PC-9 (cell line): ENCODE results near the gene CEP131. TPM values are rescaled to one million over a fixed set of nuclear protein-coding genes. Genes with fewer than 3 reads are reported as not detected.

Experiments used
- BruUV-seq: library from RNA; stranded (reverse); fragments of 400-500 nt; replicated peaks from 2 replicates; lab custom pipeline; 2021; lab: Mats Ljungman, UMichigan
- CTCF ChIA-PET: fragments of 300-600 bp; sonication (Branson Sonifier 250); formaldehyde crosslinking; loops from one replicate; lab custom pipeline; 2022; ENCODE audit warnings: antibody characterized with exemption; lab: Charles Lee
- POLR2A ChIA-PET: fragments of 300-600 bp; sonication (Branson Sonifier 250); formaldehyde crosslinking; loops from one replicate; lab custom pipeline; 2022; ENCODE audit warnings: antibody characterized with exemption; ENCODE audit not compliant: unreplicated experiment; lab: Charles Lee
- DNase-seq, 2 experiments: peaks; one replicate each; pipeline versions ENCODE4 v3.0.0 to v3.0.0-alpha.2; 2015 to 2022; ENCODE audit warnings: mixed read lengths in 1 of 2
- H2AFZ ChIP-seq: fragments of 200-600 bp; sonication (generic); 2 replicates; pipeline ENCODE4 v1.8.1; 2017; ENCODE audit warnings: antibody characterized with exemption
- H3F3A ChIP-seq: fragments of 200-600 bp; sonication (generic); 2 replicates; pipeline ENCODE4 v1.8.1; 2017; ENCODE audit warnings: antibody characterized with exemption, mild to moderate bottlenecking, low read depth; ENCODE audit not compliant: insufficient read depth
- H3K27ac ChIP-seq: fragments of 200-600 bp; sonication (generic); 2 replicates; pipeline ENCODE4 v1.6.1; 2016; ENCODE audit warnings: mixed run types
- H3K27me3 ChIP-seq: fragments of 200-600 bp; sonication (generic); 2 replicates; pipeline ENCODE4 v1.6.1; 2016; ENCODE audit warnings: low read depth, mixed run types; ENCODE audit not compliant: insufficient read depth
- H3K36me3 ChIP-seq: fragments of 200-600 bp; sonication (generic); 2 replicates; pipeline ENCODE4 v1.6.1; 2016; ENCODE audit warnings: low read depth, mixed run types
- H3K4me1 ChIP-seq: fragments of 200-600 bp; sonication (generic); replicated peaks from 2 replicates; pipeline ENCODE4 v1.6.1; 2016; ENCODE audit warnings: mixed run types; ENCODE audit not compliant: insufficient read depth
- H3K4me2 ChIP-seq: fragments of 200-600 bp; sonication (generic); 2 replicates; pipeline ENCODE4 v1.6.1; 2017; ENCODE audit warnings: mixed run types
- H3K4me3 ChIP-seq: fragments of 200-600 bp; sonication (generic); 2 replicates; pipeline ENCODE4 v1.6.1; 2016; ENCODE audit warnings: mixed run types
- H3K79me2 ChIP-seq: fragments of 200-600 bp; sonication (generic); 2 replicates; pipeline ENCODE4 v1.6.1; 2017; ENCODE audit warnings: low read depth, mixed run types
- H3K9me2 ChIP-seq: fragments of 200-600 bp; sonication (generic); 2 replicates; pipeline ENCODE4 v1.8.1; 2017; ENCODE audit warnings: mild to moderate bottlenecking; ENCODE audit not compliant: insufficient read depth
- H3K9me3 ChIP-seq: fragments of 200-600 bp; sonication (generic); 2 replicates; pipeline ENCODE4 v1.8.1; 2016; ENCODE audit warnings: low read depth; ENCODE audit not compliant: insufficient read depth
- H4K20me1 ChIP-seq: fragments of 200-600 bp; sonication (generic); 2 replicates; pipeline ENCODE4 v1.8.1; 2017; ENCODE audit not compliant: insufficient read depth
- CTCF ChIP-seq: fragments of 200-600 bp; sonication (generic); conservative IDR thresholded peaks from 2 replicates; pipeline ENCODE4 v1.6.1; 2017; ENCODE audit warnings: mixed run types, antibody characterized with exemption, mild to moderate bottlenecking, moderate library complexity
- EZH2 ChIP-seq: fragments of 200-600 bp; sonication (generic); IDR thresholded peaks from 2 replicates; pipeline ENCODE4 v1.8.0; 2017; ENCODE audit warnings: antibody characterized with exemption, low read depth
- intact Hi-C: fragments of 100-400 bp; cut with micrococcal nuclease; formaldehyde crosslinking; loops from one replicate; pipeline ENCODE4 v1.10.0; 2022; ENCODE audit not compliant: unreplicated experiment
- total RNA-seq: library from RNA; stranded (reverse); gene quantifications from 2 replicates; pipeline ENCODE4 v1.2.3, GENCODE V29; 2021

The CEP131 gene
- total RNA-seq, 1 experiment from 2014 or later: 24.4 TPM

GRCh38 chr17:81163051-81163695, 59.6 kb downstream of the CEP131 start:
- no TSS peak for BruUV-seq
- Histone ChIP-seq H4K20me1 (no peaks in the 10 kb centered on the region), H3K36me3 (no peaks in the 10 kb centered on the region), H3K79me2 (no peaks in the 10 kb centered on the region), H3K27ac (no peak overlapping the region), H3K9me2 (no peaks in the 10 kb centered on the region), H3K27me3 (peaks cover 21% of the 10 kb centered on the region), H2AFZ (no peak overlapping the region), H3F3A (no peaks in the 10 kb centered on the region), H3K4me1 (no peaks in the 10 kb centered on the region), H3K4me3 (no peak overlapping the region), H3K4me2 (no peak overlapping the region), H3K9me3 (no peaks in the 10 kb centered on the region)
- ChIA-PET CTCF (no interaction called here), POLR2A (no interaction called here)
- intact Hi-C loops: no loop called here
- DNase-seq: no peak
- no peak for TF ChIP-seq EZH2
- TF ChIP-seq CTCF: no peak

GRCh38 chr17:81162491-81162890, 60.3 kb downstream of the CEP131 start:
- Histone ChIP-seq H3K79me2 (no peaks in the 10 kb centered on the region), H3F3A (no peaks in the 10 kb centered on the region), H3K4me1 (no peaks in the 10 kb centered on the region), H4K20me1 (no peaks in the 10 kb centered on the region), H3K4me2 (no peak overlapping the region), H3K27me3 (peaks cover 21% of the 10 kb centered on the region), H3K9me3 (no peaks in the 10 kb centered on the region), H3K9me2 (no peaks in the 10 kb centered on the region), H3K4me3 (no peak overlapping the region), H3K27ac (no peak overlapping the region), H3K36me3 (no peaks in the 10 kb centered on the region), H2AFZ (no peak overlapping the region)
- intact Hi-C loops: no loop called here
- no peak for DNase-seq
- POLR2A ChIA-PET: no interaction called here
- TF ChIP-seq EZH2: no peak
- TF ChIP-seq CTCF: no peak
- no TSS peak for BruUV-seq
- CTCF ChIA-PET: no interaction called here

DNA sequence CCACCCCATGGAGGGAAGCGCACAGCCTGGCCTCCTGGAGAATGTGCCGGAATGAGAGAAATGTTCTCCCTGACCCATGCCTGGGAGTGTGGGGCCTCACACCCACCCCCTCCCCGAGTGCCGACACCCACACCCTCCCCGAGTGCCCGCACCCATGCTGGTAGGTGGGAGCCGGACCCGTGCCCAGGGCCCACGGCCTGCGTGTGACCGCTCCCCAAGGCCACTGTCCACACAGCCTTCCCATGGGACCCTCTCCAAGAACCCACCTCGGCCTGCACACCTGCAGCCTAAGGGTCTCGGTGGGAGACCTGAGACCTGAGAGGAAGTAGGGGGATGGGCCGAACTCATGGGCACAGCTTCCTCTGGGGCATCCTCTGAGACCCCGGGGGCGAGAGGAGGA, 60.8 kb downstream of the CEP131 start:
- Histone ChIP-seq H3K4me2 (no peak overlapping the region), H3K9me2 (no peaks in the 10 kb centered on the region), H3K4me3 (no peak overlapping the region), H3K36me3 (no peaks in the 10 kb centered on the region), H3K4me1 (no peaks in the 10 kb centered on the region), H3K27me3 (peaks cover 21% of the 10 kb centered on the region; the same call in 1 of the 2 replicates), H3K27ac (no peak overlapping the region), H3K9me3 (no peaks in the 10 kb centered on the region), H3F3A (no peaks in the 10 kb centered on the region), H3K79me2 (no peaks in the 10 kb centered on the region), H4K20me1 (no peaks in the 10 kb centered on the region), H2AFZ (no peak overlapping the region)
- BruUV-seq: no TSS peak
- POLR2A ChIA-PET: no interaction called here
- intact Hi-C loops: no loop called here
- no peak for TF ChIP-seq EZH2
- TF ChIP-seq CTCF: no peak
- CTCF ChIA-PET: no interaction called here
- DNase-seq: no peak
